OCI-LY1 (cell line): ENCODE results near the gene LCMT2.

Source experiments
- H2AFZ ChIP-seq: fragments of 200-600 bp; sonication (generic), shearing (Covaris generic); 2 replicates; pipeline ENCODE4 v1.6.0; 2014; ENCODE audit warnings: antibody characterized with exemption, mild to moderate bottlenecking, low read length
- H3F3A ChIP-seq: fragments of 200-600 bp; sonication (generic), shearing (Covaris generic); 2 replicates; pipeline ENCODE4 v1.6.0; 2014; ENCODE audit warnings: mild to moderate bottlenecking, antibody characterized with exemption, low read length, moderate library complexity; ENCODE audit not compliant: insufficient read depth
- H3K27ac ChIP-seq: fragments of 200-600 bp; sonication (generic); 2 replicates; pipeline ENCODE4 v1.5.1; 2014; ENCODE audit warnings: low read length, mixed run types, mild to moderate bottlenecking, low read depth; ENCODE audit not compliant: poor library complexity, severe bottlenecking
- H3K27me3 ChIP-seq: fragments of 200-600 bp; sonication (generic); 2 replicates; pipeline ENCODE4 v1.6.0; 2014; ENCODE audit warnings: antibody characterized with exemption, mild to moderate bottlenecking, low read length, moderate library complexity; ENCODE audit not compliant: insufficient read depth
- H3K36me3 ChIP-seq: fragments of 200-600 bp; sonication (generic); 2 replicates; pipeline ENCODE4 v1.6.1; 2014; ENCODE audit warnings: mild to moderate bottlenecking, antibody characterized with exemption, low read length, moderate library complexity, mixed read lengths; ENCODE audit not compliant: insufficient read depth
- H3K4me1 ChIP-seq: fragments of 200-600 bp; sonication (generic); 2 replicates; pipeline ENCODE4 v1.5.1; 2014; ENCODE audit warnings: mild to moderate bottlenecking, low read length, moderate library complexity; ENCODE audit not compliant: insufficient read depth, severe bottlenecking
- H3K4me2 ChIP-seq: fragments of 200-600 bp; sonication (generic), shearing (Covaris generic); 2 replicates; pipeline ENCODE4 v1.6.1; 2014; ENCODE audit warnings: low read length
- H3K4me3 ChIP-seq: fragments of 200-600 bp; sonication (generic); 2 replicates; pipeline ENCODE4 v1.5.1; 2014; ENCODE audit warnings: low read length, low read depth, mild to moderate bottlenecking, mixed read lengths; ENCODE audit not compliant: poor library complexity, severe bottlenecking
- H3K79me2 ChIP-seq: fragments of 200-600 bp; shearing (Covaris generic); 2 replicates; pipeline ENCODE4 v1.6.1; 2016; ENCODE audit warnings: mixed run types, low read length, mixed read lengths; ENCODE audit not compliant: insufficient read depth
- H3K9ac ChIP-seq: fragments of 200-600 bp; sonication (generic), shearing (Covaris generic); 2 replicates; pipeline ENCODE4 v1.6.1; 2014; ENCODE audit warnings: mild to moderate bottlenecking, low read length, mixed read lengths
- H3K9me2 ChIP-seq: fragments of 200-600 bp; sonication (generic), shearing (Covaris generic); 2 replicates; pipeline ENCODE4 v1.6.1; 2014; ENCODE audit warnings: low read depth, mild to moderate bottlenecking, low read length, mixed read lengths
- H3K9me3 ChIP-seq: fragments of 200-600 bp; shearing (Covaris generic); 2 replicates; pipeline ENCODE4 v1.6.1; 2014; ENCODE audit warnings: low read length, mixed read lengths
- H4K20me1 ChIP-seq: fragments of 200-600 bp; sonication (generic), shearing (Covaris generic); 2 replicates; pipeline ENCODE4 v1.6.0; 2016; ENCODE audit warnings: mild to moderate bottlenecking, low read length; ENCODE audit not compliant: insufficient read depth
- EZH2 ChIP-seq: fragments of 200-600 bp; sonication (generic), shearing (Covaris generic); IDR thresholded peaks from 2 replicates; pipeline ENCODE4 v1.8.0; 2017; ENCODE audit warnings: borderline replicate concordance, mixed run types, mild to moderate bottlenecking, antibody characterized with exemption, low read length, moderate library complexity, mixed read lengths
- TF ChIP-seq, protein P1 (sequence below): fragments of 200-600 bp; sonication (generic), shearing (Covaris generic); IDR thresholded peaks from 2 replicates; pipeline ENCODE4 v1.5.1; 2017; ENCODE audit warnings: mild to moderate bottlenecking, antibody characterized with exemption, low read length, moderate library complexity, mixed read lengths

The LCMT2 gene

DNA sequence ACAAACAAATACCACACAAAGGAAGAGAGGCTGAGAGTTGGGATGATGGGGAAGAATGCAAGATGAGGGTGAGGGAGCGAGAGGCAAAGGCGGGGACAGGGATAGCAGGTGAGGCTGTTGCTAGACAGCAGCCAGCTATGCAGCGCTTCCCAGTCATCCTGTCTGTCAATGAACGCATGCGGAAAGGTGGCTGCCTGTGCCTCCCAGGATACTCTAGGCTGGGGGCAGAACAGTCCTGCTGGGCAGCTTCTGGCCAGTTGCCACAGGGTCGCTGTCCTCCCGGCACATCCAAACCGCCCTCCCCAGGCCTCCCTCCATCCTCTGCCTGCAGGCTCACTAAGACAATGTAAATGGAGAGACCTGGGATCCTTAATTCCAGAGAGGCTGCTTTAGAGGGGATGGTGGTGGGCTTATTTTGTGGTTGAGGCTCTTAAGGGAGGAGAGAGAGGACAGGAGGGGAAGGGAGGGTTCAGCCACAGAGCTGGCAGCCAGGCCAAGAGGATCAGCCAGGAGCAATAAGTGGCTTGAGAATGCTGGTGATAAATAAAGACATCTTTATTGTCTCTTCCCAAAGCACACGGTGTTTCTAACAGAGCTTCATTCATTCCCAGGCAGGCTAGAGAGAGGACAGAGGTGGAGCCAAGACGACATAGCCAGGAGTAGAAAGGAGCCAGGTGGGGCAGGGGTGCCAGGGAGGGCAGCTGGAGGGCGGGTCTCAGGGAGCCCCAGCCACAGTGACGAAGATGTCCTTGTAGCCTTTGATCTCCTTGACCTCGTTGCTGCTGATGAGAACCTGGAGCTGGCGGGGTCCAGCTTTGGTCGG lies 54.4 kb downstream of the LCMT2 start:
- H3K9me2 ChIP-seq: no peaks in the 10 kb centered on the region
- no peaks in the 10 kb centered on the region; the same call in 1 of the 2 replicates for H3K27me3 ChIP-seq
- H3K4me1 ChIP-seq: no peaks in the 10 kb centered on the region
- H3K27ac ChIP-seq: no peak overlapping the region
- no peak overlapping the region for H2AFZ ChIP-seq
- H3K9ac ChIP-seq: no peak overlapping the region
- no peaks in the 10 kb centered on the region for H3K79me2 ChIP-seq
- TF ChIP-seq, protein P1, sequence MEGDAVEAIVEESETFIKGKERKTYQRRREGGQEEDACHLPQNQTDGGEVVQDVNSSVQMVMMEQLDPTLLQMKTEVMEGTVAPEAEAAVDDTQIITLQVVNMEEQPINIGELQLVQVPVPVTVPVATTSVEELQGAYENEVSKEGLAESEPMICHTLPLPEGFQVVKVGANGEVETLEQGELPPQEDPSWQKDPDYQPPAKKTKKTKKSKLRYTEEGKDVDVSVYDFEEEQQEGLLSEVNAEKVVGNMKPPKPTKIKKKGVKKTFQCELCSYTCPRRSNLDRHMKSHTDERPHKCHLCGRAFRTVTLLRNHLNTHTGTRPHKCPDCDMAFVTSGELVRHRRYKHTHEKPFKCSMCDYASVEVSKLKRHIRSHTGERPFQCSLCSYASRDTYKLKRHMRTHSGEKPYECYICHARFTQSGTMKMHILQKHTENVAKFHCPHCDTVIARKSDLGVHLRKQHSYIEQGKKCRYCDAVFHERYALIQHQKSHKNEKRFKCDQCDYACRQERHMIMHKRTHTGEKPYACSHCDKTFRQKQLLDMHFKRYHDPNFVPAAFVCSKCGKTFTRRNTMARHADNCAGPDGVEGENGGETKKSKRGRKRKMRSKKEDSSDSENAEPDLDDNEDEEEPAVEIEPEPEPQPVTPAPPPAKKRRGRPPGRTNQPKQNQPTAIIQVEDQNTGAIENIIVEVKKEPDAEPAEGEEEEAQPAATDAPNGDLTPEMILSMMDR: no peak
- TF ChIP-seq EZH2: no peak
- no peaks in the 10 kb centered on the region for H3F3A ChIP-seq
- no peak overlapping the region for H3K4me3 ChIP-seq
- H3K36me3 ChIP-seq: no peaks in the 10 kb centered on the region; the same call in 1 of the 2 replicates
- H3K4me2 ChIP-seq: no peak overlapping the region
- H3K9me3 ChIP-seq: no peaks in the 10 kb centered on the region
- no peaks in the 10 kb centered on the region for H4K20me1 ChIP-seq

DNA sequence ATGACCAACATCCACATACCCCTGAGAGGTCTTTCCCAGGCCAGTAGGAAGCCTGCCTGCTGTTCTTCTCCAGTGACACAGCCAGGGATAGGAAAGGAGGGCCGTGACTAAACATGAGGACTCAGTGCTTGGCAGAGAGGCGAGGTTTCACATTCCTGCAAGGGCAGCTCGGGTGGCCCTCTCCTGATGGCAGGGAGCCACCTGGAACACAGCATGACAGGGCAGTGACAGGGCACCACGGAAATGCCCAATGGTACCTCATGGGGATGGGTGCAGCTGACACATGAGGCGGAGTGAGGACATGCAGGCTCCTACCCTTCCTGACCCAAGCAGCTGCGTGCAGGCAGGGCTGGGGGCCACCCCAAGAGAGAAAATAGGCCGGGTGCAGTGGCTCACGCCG lies 56.2 kb downstream of the LCMT2 start:
- Histone ChIP-seq H3K4me1 (no peaks in the 10 kb centered on the region), H3K27me3 (no peaks in the 10 kb centered on the region; the same call in 1 of the 2 replicates), H3K4me3 (no peak overlapping the region), H3K9ac (no peak overlapping the region), H3F3A (no peaks in the 10 kb centered on the region), H3K9me3 (no peaks in the 10 kb centered on the region), H3K36me3 (no peaks in the 10 kb centered on the region; the same call in 1 of the 2 replicates), H4K20me1 (no peaks in the 10 kb centered on the region), H3K27ac (no peak overlapping the region), H2AFZ (no peak overlapping the region), H3K4me2 (no peak overlapping the region), H3K9me2 (no peaks in the 10 kb centered on the region), H3K79me2 (no peaks in the 10 kb centered on the region)
- TF ChIP-seq, protein P1: no peak
- no peak for TF ChIP-seq EZH2
